ENCODE data around the gene CMKLR1.

Gene CMKLR1

DNA sequence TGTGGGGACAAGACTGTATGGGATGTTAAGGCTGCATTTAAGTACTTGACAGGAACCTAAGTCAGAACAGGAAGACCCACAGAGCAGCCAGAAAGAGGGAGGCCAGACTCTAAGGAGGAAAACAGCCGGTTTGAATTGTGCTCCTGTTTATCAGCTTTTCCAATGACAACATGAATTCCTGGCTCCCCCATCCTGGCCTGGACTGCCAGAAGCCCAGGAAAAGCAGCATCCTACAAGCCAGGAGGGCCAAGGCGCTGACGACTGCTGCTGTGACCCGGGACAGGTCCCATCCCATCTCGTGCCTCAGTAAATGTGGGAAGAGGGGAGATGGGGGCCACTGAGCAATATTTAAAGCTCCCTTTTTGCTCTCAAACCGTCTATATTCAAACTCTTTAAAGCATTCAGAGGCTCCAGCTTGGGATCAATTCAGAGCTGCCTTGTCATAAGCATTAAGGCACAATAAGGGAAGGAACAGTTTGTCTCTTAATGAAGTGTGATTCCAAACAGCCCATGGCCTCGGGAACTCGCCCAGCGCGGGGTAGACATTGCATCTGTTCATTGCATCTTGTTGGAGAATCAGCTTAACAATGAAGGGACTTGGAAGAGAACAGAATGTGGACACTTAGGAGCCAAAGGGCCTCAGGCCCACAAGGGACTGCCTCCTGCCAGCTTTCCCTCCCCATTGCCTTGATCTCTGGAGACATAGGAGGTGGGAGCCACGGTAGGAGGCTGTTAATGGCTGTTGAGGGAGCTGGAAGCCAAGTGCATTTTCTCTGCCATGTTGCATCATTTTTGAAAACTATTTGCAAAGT, 49.6 kb downstream of the CMKLR1 start:
- TF ChIP-seq CTCF (IDR thresholded peaks at IDR 0.05), result no peak

DNA sequence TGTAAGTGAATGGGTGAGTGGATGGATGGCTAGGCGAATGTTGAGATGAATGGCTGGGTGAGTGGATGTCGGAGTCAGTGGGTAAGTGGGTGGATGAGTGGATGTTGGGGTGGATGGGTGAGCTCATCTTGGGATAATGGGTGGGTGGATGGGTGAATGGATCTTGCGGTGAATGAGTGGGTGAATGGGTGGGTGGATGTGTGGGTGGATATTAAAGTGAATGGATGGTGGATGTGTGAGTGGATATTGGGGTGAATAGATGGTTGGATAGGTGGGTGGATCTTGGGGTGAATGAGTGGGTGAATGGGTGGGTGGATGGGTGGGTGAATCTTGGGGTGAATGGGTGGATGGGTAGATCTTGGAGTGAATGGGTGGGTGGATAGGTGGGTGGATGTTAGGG, 51.9 kb downstream of the CMKLR1 start:
- no peak for TF ChIP-seq CTCF (IDR thresholded peaks at IDR 0.05)

DNA sequence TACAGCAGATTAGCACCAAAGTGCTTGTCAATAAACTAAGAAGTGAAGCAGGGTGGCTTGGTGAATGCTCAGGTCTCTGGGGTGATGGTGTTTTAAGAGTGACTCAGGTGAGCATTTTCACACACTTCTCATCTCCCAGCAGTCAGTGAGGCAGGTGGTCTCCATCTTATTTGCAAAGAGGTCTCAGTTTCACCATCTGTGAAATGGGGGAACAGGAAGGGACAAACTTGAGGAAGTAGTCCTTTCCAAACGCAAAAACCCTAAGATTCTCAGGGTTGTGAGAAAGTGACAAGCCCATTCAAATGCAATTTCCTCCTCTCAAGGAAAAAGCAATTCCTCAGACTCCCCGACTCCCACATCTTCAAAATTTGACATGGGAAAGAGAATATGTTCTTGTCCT, 54.1 kb downstream of the CMKLR1 start:
- TF ChIP-seq CTCF (IDR thresholded peaks at IDR 0.05), result no peak

GRCh38 chr12:108284163-108284562, 54.9 kb downstream of the CMKLR1 start:
- no peak for TF ChIP-seq CTCF (IDR thresholded peaks at IDR 0.05)

DNA sequence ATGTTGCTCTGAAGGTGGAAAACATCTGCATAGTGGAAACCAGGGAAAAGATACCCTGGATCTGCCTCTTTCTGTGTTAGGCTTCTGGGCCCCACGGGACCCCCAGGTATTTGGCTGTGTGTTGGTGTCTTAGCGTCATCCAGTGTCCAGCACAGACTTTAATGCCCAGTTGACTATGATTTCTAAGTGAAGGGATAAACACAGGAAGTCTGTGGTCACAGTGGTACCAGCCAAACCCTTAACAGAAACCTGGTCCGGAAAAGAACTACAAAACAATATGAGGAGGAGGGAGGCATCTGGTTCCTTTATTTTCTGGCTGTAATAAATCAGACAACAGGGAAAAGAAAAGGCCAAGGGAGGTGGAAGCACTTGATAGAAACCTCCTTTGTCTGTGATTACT, 56.4 kb downstream of the CMKLR1 start:
- TF ChIP-seq CTCF (IDR thresholded peaks at IDR 0.05), result no peak

DNA sequence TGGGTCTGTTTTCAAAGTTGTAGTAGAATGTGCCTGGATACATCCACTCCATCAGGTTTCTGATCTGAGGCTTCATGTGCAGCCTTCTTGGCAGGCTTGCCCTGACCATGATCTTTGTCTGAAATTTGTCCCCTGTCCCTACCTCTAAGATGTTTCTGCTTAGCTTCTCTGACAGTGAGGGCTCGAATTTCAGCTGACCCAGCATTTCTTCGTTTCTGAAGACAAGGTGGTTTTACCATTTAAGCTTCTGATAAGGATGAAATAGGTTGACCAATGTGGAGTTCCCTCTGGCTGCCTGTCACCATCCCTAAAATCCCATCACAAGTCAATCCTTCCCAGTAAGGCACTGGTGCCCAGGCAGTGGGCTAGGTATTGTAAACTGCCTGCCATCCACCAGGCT, 57.0 kb downstream of the CMKLR1 start:
- no peak for TF ChIP-seq CTCF (IDR thresholded peaks at IDR 0.05)

- TF ChIP-seq CTCF (IDR thresholded peaks at IDR 0.05), result no peak
Observed at GRCh38 chr12:108277613-108278012, 61.5 kb downstream of the CMKLR1 start.

DNA sequence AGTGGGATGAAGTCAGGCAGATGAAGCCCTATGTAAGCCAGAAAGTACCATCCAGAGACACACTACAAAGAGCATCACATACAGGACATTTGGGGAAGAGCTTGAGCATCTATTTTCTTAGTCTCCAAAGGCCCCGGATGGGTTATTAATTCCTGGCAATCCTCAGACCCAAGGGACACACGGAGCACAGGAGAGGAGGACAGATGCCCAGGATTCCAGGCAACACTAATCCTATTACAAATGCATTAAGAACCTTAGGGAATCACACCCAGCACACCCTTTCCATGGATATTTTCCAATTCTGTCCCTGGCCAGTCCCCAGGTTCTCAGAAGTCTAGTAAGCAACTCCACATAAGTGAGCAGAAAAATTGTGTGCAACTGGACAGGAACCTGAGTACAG, 65.9 kb downstream of the CMKLR1 start:
- no peak for TF ChIP-seq CTCF (IDR thresholded peaks at IDR 0.05)

Measured in LNCAP (cell line).